Liver (tissue), 3 donors: ENCODE data around the gene CAMK1D.
A peak's percentile ranks its signal among the peaks of the same experiment; 100 is the strongest.

Experiments used
- EGR1 ChIP-seq, 2 donors: IDR thresholded peaks; 2 replicates each; pipeline ENCODE4 v1.6.1; 2016 to 2018; ENCODE audit warnings: antibody characterized with exemption in 2 of 2, low read depth in 2 of 2
- FOXA1 ChIP-seq: IDR thresholded peaks from 2 replicates; pipeline ENCODE4 v1.6.1; 2016; ENCODE audit warnings: antibody characterized with exemption
- GABPA ChIP-seq, 2 donors: IDR thresholded peaks in 1 of 2; conservative IDR thresholded peaks in 1 of 2; 2 replicates each; pipeline ENCODE4 v1.6.1; 2016; ENCODE audit warnings: antibody characterized with exemption in 2 of 2, mild to moderate bottlenecking in 1 of 2, moderate library complexity in 1 of 2
- HNF4A ChIP-seq, 2 donors: conservative IDR thresholded peaks; 2 replicates each; pipeline ENCODE4 v1.6.1; 2016; ENCODE audit warnings: antibody characterized with exemption in 2 of 2, mild to moderate bottlenecking in 2 of 2
- JUND ChIP-seq, 2 donors: IDR thresholded peaks; 2 replicates each; pipeline ENCODE4 v1.6.1; 2016; ENCODE audit warnings: antibody characterized with exemption in 2 of 2
- RAD21 ChIP-seq, 2 donors: IDR thresholded peaks; 2 replicates each; pipeline ENCODE4 v1.6.1; 2016; ENCODE audit warnings: antibody characterized with exemption in 2 of 2, mild to moderate bottlenecking in 2 of 2
- SP1 ChIP-seq: IDR thresholded peaks from 2 replicates; pipeline ENCODE4 v1.6.1; 2018; ENCODE audit warnings: antibody characterized with exemption, mild to moderate bottlenecking
- TAF1 ChIP-seq: conservative IDR thresholded peaks from 2 replicates; pipeline ENCODE4 v1.6.1; 2016; ENCODE audit warnings: antibody characterized with exemption, mild to moderate bottlenecking
- YY1 ChIP-seq: IDR thresholded peaks from 2 replicates; pipeline ENCODE4 v1.6.1; 2016; ENCODE audit warnings: antibody characterized with exemption, mild to moderate bottlenecking
- TF ChIP-seq, protein P1 (sequence below): fragments of 150-350 bp; IDR thresholded peaks from 2 replicates; pipeline ENCODE4 v1.5.1; 2017; ENCODE audit warnings: improper control_type of control experiment, low read depth, low read length; ENCODE audit not compliant: missing input control
- TF ChIP-seq, protein P2 (sequence below): IDR thresholded peaks from 2 replicates; pipeline ENCODE4 v1.6.1; 2016; ENCODE audit warnings: antibody characterized with exemption, mild to moderate bottlenecking
- TF ChIP-seq, protein P3 (sequence below): IDR thresholded peaks from 2 replicates; pipeline ENCODE4 v1.6.1; 2016; ENCODE audit warnings: antibody characterized with exemption
- TF ChIP-seq, protein P4 (sequence below): IDR thresholded peaks from 2 replicates; pipeline ENCODE4 v1.6.1; 2016; ENCODE audit warnings: antibody characterized with exemption
- TF ChIP-seq, protein P5 (sequence below): IDR thresholded peaks from 2 replicates; pipeline ENCODE4 v1.6.1; 2016; ENCODE audit warnings: antibody characterized with exemption
- donor health status: healthy.
- donor health status: healthy.

DNA sequence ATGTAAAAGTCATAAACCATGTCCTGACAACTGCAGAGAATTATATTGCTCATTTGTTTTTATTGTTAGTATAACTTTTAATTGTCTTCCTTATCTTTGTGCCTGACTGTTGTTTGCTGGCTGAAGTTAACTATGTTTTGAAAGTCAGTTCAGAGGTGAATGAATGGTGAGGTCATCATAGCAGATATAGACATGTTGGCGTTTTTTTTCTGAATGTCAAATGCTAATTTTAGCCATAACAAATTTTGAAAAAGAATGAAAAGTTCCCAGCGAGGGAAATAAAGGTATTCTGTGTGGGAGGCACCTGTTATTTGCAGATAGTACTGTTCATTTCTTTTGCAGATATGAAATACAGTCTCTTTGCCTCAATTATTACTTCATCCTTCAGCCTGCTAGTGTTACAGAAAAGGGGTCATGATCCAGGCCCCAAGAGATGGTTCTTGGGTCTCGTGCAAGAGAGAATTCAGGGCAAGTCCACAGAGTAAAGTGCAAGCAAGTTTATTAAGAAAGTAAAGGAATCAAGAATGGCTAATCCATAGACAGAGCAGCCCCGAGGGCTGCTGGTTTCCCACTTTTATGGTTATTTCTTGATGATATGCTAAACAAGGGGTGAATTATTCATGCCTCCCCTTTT, 96.5 kb downstream of the CAMK1D start:
- TF ChIP-seq EGR1 (IDR thresholded peaks at IDR 0.05; ENCODE audit: low read depth in 2 of 2) (no peak), YY1 (no peak), JUND (IDR thresholded peaks at IDR 0.05) (peak; percentile 66 to 78), GABPA (IDR thresholded peaks at IDR 0.05 in 1 of 2, conservative IDR thresholded peaks at IDR 0.05 in 1 of 2) (no peak), SP1 (no peak), TAF1 (no peak), HNF4A (conservative IDR thresholded peaks at IDR 0.05) (peak in 1 of 2 donors; percentile 14), RAD21 (IDR thresholded peaks at IDR 0.05) (no peak), FOXA1 (no peak)
- TF ChIP-seq, protein P1, sequence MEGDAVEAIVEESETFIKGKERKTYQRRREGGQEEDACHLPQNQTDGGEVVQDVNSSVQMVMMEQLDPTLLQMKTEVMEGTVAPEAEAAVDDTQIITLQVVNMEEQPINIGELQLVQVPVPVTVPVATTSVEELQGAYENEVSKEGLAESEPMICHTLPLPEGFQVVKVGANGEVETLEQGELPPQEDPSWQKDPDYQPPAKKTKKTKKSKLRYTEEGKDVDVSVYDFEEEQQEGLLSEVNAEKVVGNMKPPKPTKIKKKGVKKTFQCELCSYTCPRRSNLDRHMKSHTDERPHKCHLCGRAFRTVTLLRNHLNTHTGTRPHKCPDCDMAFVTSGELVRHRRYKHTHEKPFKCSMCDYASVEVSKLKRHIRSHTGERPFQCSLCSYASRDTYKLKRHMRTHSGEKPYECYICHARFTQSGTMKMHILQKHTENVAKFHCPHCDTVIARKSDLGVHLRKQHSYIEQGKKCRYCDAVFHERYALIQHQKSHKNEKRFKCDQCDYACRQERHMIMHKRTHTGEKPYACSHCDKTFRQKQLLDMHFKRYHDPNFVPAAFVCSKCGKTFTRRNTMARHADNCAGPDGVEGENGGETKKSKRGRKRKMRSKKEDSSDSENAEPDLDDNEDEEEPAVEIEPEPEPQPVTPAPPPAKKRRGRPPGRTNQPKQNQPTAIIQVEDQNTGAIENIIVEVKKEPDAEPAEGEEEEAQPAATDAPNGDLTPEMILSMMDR, result no peak
- TF ChIP-seq, protein P2, sequence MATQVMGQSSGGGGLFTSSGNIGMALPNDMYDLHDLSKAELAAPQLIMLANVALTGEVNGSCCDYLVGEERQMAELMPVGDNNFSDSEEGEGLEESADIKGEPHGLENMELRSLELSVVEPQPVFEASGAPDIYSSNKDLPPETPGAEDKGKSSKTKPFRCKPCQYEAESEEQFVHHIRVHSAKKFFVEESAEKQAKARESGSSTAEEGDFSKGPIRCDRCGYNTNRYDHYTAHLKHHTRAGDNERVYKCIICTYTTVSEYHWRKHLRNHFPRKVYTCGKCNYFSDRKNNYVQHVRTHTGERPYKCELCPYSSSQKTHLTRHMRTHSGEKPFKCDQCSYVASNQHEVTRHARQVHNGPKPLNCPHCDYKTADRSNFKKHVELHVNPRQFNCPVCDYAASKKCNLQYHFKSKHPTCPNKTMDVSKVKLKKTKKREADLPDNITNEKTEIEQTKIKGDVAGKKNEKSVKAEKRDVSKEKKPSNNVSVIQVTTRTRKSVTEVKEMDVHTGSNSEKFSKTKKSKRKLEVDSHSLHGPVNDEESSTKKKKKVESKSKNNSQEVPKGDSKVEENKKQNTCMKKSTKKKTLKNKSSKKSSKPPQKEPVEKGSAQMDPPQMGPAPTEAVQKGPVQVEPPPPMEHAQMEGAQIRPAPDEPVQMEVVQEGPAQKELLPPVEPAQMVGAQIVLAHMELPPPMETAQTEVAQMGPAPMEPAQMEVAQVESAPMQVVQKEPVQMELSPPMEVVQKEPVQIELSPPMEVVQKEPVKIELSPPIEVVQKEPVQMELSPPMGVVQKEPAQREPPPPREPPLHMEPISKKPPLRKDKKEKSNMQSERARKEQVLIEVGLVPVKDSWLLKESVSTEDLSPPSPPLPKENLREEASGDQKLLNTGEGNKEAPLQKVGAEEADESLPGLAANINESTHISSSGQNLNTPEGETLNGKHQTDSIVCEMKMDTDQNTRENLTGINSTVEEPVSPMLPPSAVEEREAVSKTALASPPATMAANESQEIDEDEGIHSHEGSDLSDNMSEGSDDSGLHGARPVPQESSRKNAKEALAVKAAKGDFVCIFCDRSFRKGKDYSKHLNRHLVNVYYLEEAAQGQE, result no peak
- TF ChIP-seq, protein P3, sequence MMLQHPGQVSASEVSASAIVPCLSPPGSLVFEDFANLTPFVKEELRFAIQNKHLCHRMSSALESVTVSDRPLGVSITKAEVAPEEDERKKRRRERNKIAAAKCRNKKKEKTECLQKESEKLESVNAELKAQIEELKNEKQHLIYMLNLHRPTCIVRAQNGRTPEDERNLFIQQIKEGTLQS, result no peak
- TF ChIP-seq, protein P4, sequence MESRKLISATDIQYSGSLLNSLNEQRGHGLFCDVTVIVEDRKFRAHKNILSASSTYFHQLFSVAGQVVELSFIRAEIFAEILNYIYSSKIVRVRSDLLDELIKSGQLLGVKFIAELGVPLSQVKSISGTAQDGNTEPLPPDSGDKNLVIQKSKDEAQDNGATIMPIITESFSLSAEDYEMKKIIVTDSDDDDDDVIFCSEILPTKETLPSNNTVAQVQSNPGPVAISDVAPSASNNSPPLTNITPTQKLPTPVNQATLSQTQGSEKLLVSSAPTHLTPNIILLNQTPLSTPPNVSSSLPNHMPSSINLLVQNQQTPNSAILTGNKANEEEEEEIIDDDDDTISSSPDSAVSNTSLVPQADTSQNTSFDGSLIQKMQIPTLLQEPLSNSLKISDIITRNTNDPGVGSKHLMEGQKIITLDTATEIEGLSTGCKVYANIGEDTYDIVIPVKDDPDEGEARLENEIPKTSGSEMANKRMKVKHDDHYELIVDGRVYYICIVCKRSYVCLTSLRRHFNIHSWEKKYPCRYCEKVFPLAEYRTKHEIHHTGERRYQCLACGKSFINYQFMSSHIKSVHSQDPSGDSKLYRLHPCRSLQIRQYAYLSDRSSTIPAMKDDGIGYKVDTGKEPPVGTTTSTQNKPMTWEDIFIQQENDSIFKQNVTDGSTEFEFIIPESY, result no peak
- TF ChIP-seq, protein P5, sequence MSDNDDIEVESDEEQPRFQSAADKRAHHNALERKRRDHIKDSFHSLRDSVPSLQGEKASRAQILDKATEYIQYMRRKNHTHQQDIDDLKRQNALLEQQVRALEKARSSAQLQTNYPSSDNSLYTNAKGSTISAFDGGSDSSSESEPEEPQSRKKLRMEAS, result no peak
